Gastroesophageal sphincter (tissue), 3 donors: Measurements from ENCODE around the gene BRSK1.

Experiments
- CTCF ChIP-seq, 4 experiments: fragments of 200-600 bp in 2 of 4; fragments of 450-650 bp in 2 of 4; sonication (generic) in 1 of 4; IDR thresholded peaks; one replicate each; pipeline ENCODE4 v1.5.1; 2017 to 2019; ENCODE audit warnings: antibody characterized with exemption in 4 of 4, mild to moderate bottlenecking in 2 of 4, moderate library complexity in 2 of 4
- POLR2A ChIP-seq, 2 donors: fragments of 450-650 bp; IDR thresholded peaks; one replicate each; pipeline ENCODE4 v1.6.1; 2017; ENCODE audit warnings: antibody characterized with exemption in 2 of 2, mild to moderate bottlenecking in 2 of 2, moderate library complexity in 1 of 2

GRCh38 chr19:55350620-55351315 lies 67.0 kb downstream of the BRSK1 start:
- TF ChIP-seq CTCF (IDR thresholded peaks at IDR 0.05) (no peak), POLR2A (IDR thresholded peaks at IDR 0.05) (no peak)
